CD4-positive, alpha-beta T cell (primary cell): ENCODE measurements around the gene GSTA3. TPM values are rescaled to one million over a fixed set of nuclear protein-coding genes. Genes with fewer than 3 reads are reported as not detected.
"Not testable (repeated sequence)": the region's sequence is repeated elsewhere in the genome, so short reads cannot be mapped to it uniquely, and the experiment has no call there.

Experiments
- ATAC-seq: fragments of 200-7000 bp; cut with Tn5 transposase; one replicate; pipeline ENCODE4 v1.10.0; 2022; ENCODE audit warnings: mild to moderate bottlenecking; ENCODE audit not compliant: poor library complexity
- CTCF ChIA-PET: fragments of 350-600 bp; sonication (Branson Sonifier 250); formaldehyde crosslinking; loops from one replicate; lab custom pipeline; 2021; ENCODE audit warnings: antibody characterized with exemption, inconsistent platforms; lab: Charles Lee
- POLR2A ChIA-PET: fragments of 350-600 bp; sonication (Branson Sonifier 250); formaldehyde crosslinking; loops from one replicate; lab custom pipeline; 2021; ENCODE audit warnings: antibody characterized with exemption, inconsistent platforms; lab: Charles Lee
- DNase-seq, 14 experiments: peaks; one replicate each; pipeline ENCODE4 v3.0.0-alpha.2; 2013 to 2020; ENCODE audit warnings: mixed read lengths in 2 of 14
- H3K27ac ChIP-seq, 2 donors: one replicate each; pipeline versions ENCODE4 v1.5.1 to v1.7.0; 2013; ENCODE audit warnings: low read length in 2 of 2, low read depth in 1 of 2, mild to moderate bottlenecking in 1 of 2
- H3K27me3 ChIP-seq, 2 experiments: 1 replicate in 1 of 2; 2 replicates in 1 of 2; pipeline versions ENCODE4 v1.6.1 to v1.7.0; 2013; ENCODE audit warnings: low read length in 2 of 2, control low read depth in 1 of 2, mild to moderate bottlenecking in 1 of 2, moderate library complexity in 1 of 2; ENCODE audit not compliant: insufficient read depth in 2 of 2, control insufficient read depth in 1 of 2
- H3K36me3 ChIP-seq: one replicate; pipeline ENCODE4 v1.6.1; 2013; ENCODE audit warnings: low read length, control low read depth; ENCODE audit not compliant: insufficient read depth
- H3K4me1 ChIP-seq: one replicate; pipeline ENCODE4 v1.6.1; 2013; ENCODE audit warnings: low read length, control low read depth; ENCODE audit not compliant: insufficient read depth
- H3K4me3 ChIP-seq: one replicate; pipeline ENCODE4 v1.5.1; 2013; ENCODE audit warnings: mild to moderate bottlenecking, low read length, moderate library complexity
- H3K9me3 ChIP-seq, 2 experiments: 1 replicate in 1 of 2; 2 replicates in 1 of 2; pipeline versions ENCODE4 v1.6.1 to v1.7.0; 2013; ENCODE audit warnings: low read length in 2 of 2, mild to moderate bottlenecking in 2 of 2, control low read depth in 1 of 2, moderate library complexity in 1 of 2; ENCODE audit not compliant: control insufficient read depth in 1 of 2, insufficient read depth in 1 of 2
- H3K27ac Mint-ChIP-seq: one replicate; pipeline ENCODE4 v1.8.0; 2020; ENCODE audit warnings: mixed read lengths
- H3K27me3 Mint-ChIP-seq: one replicate; pipeline ENCODE4 v1.8.0; 2021; ENCODE audit warnings: mixed read lengths
- H3K36me3 Mint-ChIP-seq: one replicate; pipeline ENCODE4 v1.8.0; 2021; ENCODE audit warnings: low read depth, mixed read lengths
- H3K4me1 Mint-ChIP-seq: one replicate; pipeline ENCODE4 v1.8.0; 2021; ENCODE audit warnings: low read depth, mixed read lengths
- H3K4me3 Mint-ChIP-seq: one replicate; pipeline ENCODE4 v1.8.0; 2020; ENCODE audit warnings: mild to moderate bottlenecking, mixed read lengths
- H3K9me3 Mint-ChIP-seq: one replicate; pipeline ENCODE4 v1.8.0; 2020; ENCODE audit warnings: mixed read lengths
- CTCF ChIP-seq: fragments of 200-600 bp; IDR thresholded peaks from one replicate; pipeline ENCODE4 v1.8.0; 2022; ENCODE audit warnings: antibody characterized with exemption, mild to moderate bottlenecking
- intact Hi-C, 2 experiments: fragments of 100-400 bp; cut with DNase I in 1 of 2; cut with micrococcal nuclease in 1 of 2; formaldehyde crosslinking; loops; one replicate each; pipeline versions ENCODE4 v1.15.1 to v1.9.0; 2023 to 2025; cut with DNase I, micrococcal nuclease
- total RNA-seq, 174 experiments: library from RNA in 2 of 174; stranded (reverse) in 2 of 174; gene quantifications; one replicate each; pipeline ENCODE4 v1.2.3 and lab custom pipeline; 2021 to 2026

The GSTA3 gene
- total RNA-seq, 2 experiments from 2014 or later = not detected

GRCh38 chr6:52876056-52876787 lies 33.3 kb downstream of the GSTA3 start:
- no peak for ATAC-seq
- no peak overlapping the region for H3K4me3 Mint-ChIP-seq
- no peak overlapping the region for H3K27ac Mint-ChIP-seq
- intact Hi-C loops = no loop called here
- no peaks in the 10 kb centered on the region for H3K4me1 ChIP-seq
- ChIA-PET CTCF (no interaction called here), POLR2A (no interaction called here)
- H3K9me3 ChIP-seq = no peaks in the 10 kb centered on the region
- H3K4me1 Mint-ChIP-seq = no peaks in the 10 kb centered on the region
- H3K27me3 ChIP-seq = peaks cover 0 to 2% of the 10 kb centered on the region in 2 experiments
- no peaks in the 10 kb centered on the region for H3K27me3 Mint-ChIP-seq
- no peak for TF ChIP-seq CTCF
- H3K36me3 ChIP-seq = no peaks in the 10 kb centered on the region
- no peak overlapping the region for H3K4me3 ChIP-seq
- DNase-seq = no peak
- no peaks in the 10 kb centered on the region for H3K36me3 Mint-ChIP-seq
- H3K27ac ChIP-seq = no peak overlapping the region
- no peaks in the 10 kb centered on the region for H3K9me3 Mint-ChIP-seq

GRCh38 chr6:52872031-52872430 lies 37.5 kb downstream of the GSTA3 start:
- TF ChIP-seq CTCF = no peak
- no peaks in the 10 kb centered on the region for H3K36me3 Mint-ChIP-seq
- no peaks in the 10 kb centered on the region for H3K4me1 ChIP-seq
- intact Hi-C loops = no loop called here
- H3K9me3 Mint-ChIP-seq = no peaks in the 10 kb centered on the region
- no peaks in the 10 kb centered on the region for H3K36me3 ChIP-seq
- ChIA-PET POLR2A (no interaction called here), CTCF (no interaction called here)
- no peaks in the 10 kb centered on the region for H3K4me1 Mint-ChIP-seq
- H3K27me3 ChIP-seq = peaks cover 0 to 2% of the 10 kb centered on the region in 2 experiments
- no peak overlapping the region for H3K27ac ChIP-seq
- H3K27ac Mint-ChIP-seq = no peak overlapping the region
- no peak overlapping the region for H3K4me3 ChIP-seq
- H3K27me3 Mint-ChIP-seq = no peaks in the 10 kb centered on the region
- DNase-seq (no peak), ATAC-seq (no peak)
- no peaks in the 10 kb centered on the region for H3K9me3 ChIP-seq
- H3K4me3 Mint-ChIP-seq = no peak overlapping the region

- Mint-ChIP-seq H3K36me3 (no peaks in the 10 kb centered on the region), H3K27me3 (no peaks in the 10 kb centered on the region), H3K4me1 (no peaks in the 10 kb centered on the region), H3K9me3 (no peaks in the 10 kb centered on the region), H3K27ac (no peak overlapping the region), H3K4me3 (no peak overlapping the region)
- ChIA-PET POLR2A (no interaction called here), CTCF (no interaction called here)
- DNase-seq = no peak
- H3K36me3 ChIP-seq = no peaks in the 10 kb centered on the region
- no peak for ATAC-seq
- intact Hi-C loops = no loop called here
- TF ChIP-seq CTCF = no peak
- H3K4me1 ChIP-seq = no peaks in the 10 kb centered on the region
- H3K9me3 ChIP-seq = no peaks in the 10 kb centered on the region
- no peak overlapping the region for H3K4me3 ChIP-seq
- H3K27me3 ChIP-seq = peaks cover 0 to 2% of the 10 kb centered on the region in 2 experiments
- H3K27ac ChIP-seq = no peak overlapping the region
Measured at GRCh38 chr6:52871621-52872020, 37.9 kb downstream of the GSTA3 start.

GRCh38 chr6:52870335-52871091 lies 39.0 kb downstream of the GSTA3 start:
- H3K27ac Mint-ChIP-seq, intact Hi-C loops, ATAC-seq, H3K36me3 ChIP-seq, H3K27me3 ChIP-seq, H3K9me3 Mint-ChIP-seq, H3K27me3 Mint-ChIP-seq, H3K4me3 Mint-ChIP-seq, DNase-seq, CTCF ChIA-PET, H3K4me3 ChIP-seq, POLR2A ChIA-PET, H3K36me3 Mint-ChIP-seq, H3K9me3 ChIP-seq, H3K4me1 ChIP-seq, H3K4me1 Mint-ChIP-seq, H3K27ac ChIP-seq: not testable (repeated sequence)

GRCh38 chr6:52868899-52869298 lies 40.6 kb downstream of the GSTA3 start:
- H3K27me3 ChIP-seq, H3K4me3 Mint-ChIP-seq, H3K9me3 Mint-ChIP-seq, H3K4me1 Mint-ChIP-seq, H3K36me3 Mint-ChIP-seq, H3K27ac Mint-ChIP-seq, ATAC-seq, H3K9me3 ChIP-seq, H3K27me3 Mint-ChIP-seq, POLR2A ChIA-PET, H3K4me3 ChIP-seq, intact Hi-C loops, DNase-seq, H3K4me1 ChIP-seq, CTCF ChIA-PET, H3K27ac ChIP-seq, H3K36me3 ChIP-seq: not testable (repeated sequence)
